Progenitor cell of endocrine pancreas (in vitro differentiated cells): ENCODE results near the gene FAM168B. TPM values are rescaled to one million over a fixed set of nuclear protein-coding genes. Genes with fewer than 3 reads are reported as not detected.

ENCODE experiments used
- DNase-seq: peaks from one replicate; pipeline ENCODE4 v3.0.0; 2021; ENCODE audit warnings: low spot score; ENCODE audit not compliant: unreplicated experiment
- H3K27ac Mint-ChIP-seq: 2 replicates; pipeline ENCODE4 v1.8.0; 2021; ENCODE audit warnings: mild to moderate bottlenecking, moderate library complexity, mixed read lengths
- H3K27me3 Mint-ChIP-seq: 2 replicates; pipeline ENCODE4 v1.8.0; 2021; ENCODE audit warnings: mixed read lengths
- H3K36me3 Mint-ChIP-seq: 2 replicates; pipeline ENCODE4 v1.8.0; 2022; ENCODE audit warnings: mixed read lengths; ENCODE audit not compliant: insufficient read depth
- H3K4me1 Mint-ChIP-seq: 2 replicates; pipeline ENCODE4 v1.8.0; 2021; ENCODE audit warnings: low read depth, mixed read lengths
- H3K4me3 Mint-ChIP-seq: 2 replicates; pipeline ENCODE4 v1.8.0; 2021; ENCODE audit warnings: low read depth, mild to moderate bottlenecking, moderate library complexity, mixed read lengths
- H3K9me3 Mint-ChIP-seq: 2 replicates; pipeline ENCODE4 v1.8.0; 2021; ENCODE audit warnings: low read depth, mixed read lengths
- total RNA-seq: library from RNA; stranded (reverse); gene quantifications from 2 replicates; pipeline ENCODE4 v1.2.1, GENCODE V29; 2021
- TF ChIP-seq, protein P1 (sequence below): fragments of 200-600 bp; sonication (generic); IDR thresholded peaks from one replicate; pipeline ENCODE4 v1.5.0; 2021; ENCODE audit warnings: antibody characterized with exemption, mild to moderate bottlenecking; ENCODE audit not compliant: unreplicated experiment

The FAM168B gene
- total RNA-seq, 1 donor from 2014 or later, result 111 TPM

DNA sequence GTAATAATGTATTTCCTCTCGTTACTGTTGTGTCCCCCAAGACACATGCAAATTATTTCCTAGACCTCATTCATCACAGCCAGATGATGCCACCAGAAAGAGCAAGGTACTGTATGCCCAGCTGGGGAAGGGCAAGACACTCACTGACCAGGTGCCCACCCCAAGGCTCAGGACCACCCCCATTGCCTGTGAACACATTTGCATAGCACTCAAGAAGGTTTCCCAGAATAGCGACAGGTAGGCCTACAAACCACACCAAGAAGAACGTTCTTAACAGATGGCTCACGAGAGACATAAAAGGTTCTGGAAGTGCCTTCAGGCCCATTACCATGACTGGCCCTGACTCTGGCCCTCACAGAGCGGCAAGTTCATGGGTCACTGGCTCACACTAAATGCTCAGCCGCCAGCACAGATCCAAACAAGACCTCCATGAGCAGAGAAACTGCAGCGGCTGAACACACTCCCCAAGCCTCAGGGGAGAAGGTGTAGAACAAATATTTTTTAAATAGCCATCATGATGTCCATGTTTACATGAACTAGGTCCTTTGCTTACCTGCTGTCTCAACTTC, 44.0 kb downstream of the FAM168B start:
- Mint-ChIP-seq H3K27me3 (no peaks in the 10 kb centered on the region), H3K27ac (no peak overlapping the region), H3K4me1 (no peaks in the 10 kb centered on the region), H3K9me3 (no peaks in the 10 kb centered on the region), H3K4me3 (no peak overlapping the region), H3K36me3 (peaks cover 29% of the 10 kb centered on the region)
- no peak for DNase-seq
- TF ChIP-seq, protein P1, sequence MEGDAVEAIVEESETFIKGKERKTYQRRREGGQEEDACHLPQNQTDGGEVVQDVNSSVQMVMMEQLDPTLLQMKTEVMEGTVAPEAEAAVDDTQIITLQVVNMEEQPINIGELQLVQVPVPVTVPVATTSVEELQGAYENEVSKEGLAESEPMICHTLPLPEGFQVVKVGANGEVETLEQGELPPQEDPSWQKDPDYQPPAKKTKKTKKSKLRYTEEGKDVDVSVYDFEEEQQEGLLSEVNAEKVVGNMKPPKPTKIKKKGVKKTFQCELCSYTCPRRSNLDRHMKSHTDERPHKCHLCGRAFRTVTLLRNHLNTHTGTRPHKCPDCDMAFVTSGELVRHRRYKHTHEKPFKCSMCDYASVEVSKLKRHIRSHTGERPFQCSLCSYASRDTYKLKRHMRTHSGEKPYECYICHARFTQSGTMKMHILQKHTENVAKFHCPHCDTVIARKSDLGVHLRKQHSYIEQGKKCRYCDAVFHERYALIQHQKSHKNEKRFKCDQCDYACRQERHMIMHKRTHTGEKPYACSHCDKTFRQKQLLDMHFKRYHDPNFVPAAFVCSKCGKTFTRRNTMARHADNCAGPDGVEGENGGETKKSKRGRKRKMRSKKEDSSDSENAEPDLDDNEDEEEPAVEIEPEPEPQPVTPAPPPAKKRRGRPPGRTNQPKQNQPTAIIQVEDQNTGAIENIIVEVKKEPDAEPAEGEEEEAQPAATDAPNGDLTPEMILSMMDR, result no peak

DNA sequence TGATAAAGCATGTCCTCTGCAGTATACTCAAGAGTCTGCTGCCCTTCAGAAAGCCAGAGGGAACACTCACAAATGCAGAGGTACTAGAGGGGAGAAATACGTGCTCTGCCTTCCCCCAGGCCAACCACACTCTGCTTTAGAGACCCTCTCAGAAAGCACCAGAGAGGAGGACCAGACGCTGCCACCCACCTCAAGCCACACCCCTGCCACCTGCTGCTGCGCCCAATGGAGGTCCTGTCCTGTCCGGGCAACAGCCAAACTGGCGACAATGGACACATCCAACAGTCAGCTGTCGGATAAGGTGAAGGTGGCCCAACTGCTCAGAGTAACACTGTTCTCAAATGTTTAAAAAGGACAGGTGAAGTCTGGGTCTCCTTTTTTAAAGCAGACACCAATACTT, 44.6 kb downstream of the FAM168B start:
- H3K27ac Mint-ChIP-seq, result no peak overlapping the region
- no peaks in the 10 kb centered on the region for H3K9me3 Mint-ChIP-seq
- no peak overlapping the region for H3K4me3 Mint-ChIP-seq
- peaks cover 28% of the 10 kb centered on the region for H3K36me3 Mint-ChIP-seq
- no peaks in the 10 kb centered on the region for H3K27me3 Mint-ChIP-seq
- TF ChIP-seq, protein P1, result no peak
- no peaks in the 10 kb centered on the region for H3K4me1 Mint-ChIP-seq
- DNase-seq, result no peak

DNA sequence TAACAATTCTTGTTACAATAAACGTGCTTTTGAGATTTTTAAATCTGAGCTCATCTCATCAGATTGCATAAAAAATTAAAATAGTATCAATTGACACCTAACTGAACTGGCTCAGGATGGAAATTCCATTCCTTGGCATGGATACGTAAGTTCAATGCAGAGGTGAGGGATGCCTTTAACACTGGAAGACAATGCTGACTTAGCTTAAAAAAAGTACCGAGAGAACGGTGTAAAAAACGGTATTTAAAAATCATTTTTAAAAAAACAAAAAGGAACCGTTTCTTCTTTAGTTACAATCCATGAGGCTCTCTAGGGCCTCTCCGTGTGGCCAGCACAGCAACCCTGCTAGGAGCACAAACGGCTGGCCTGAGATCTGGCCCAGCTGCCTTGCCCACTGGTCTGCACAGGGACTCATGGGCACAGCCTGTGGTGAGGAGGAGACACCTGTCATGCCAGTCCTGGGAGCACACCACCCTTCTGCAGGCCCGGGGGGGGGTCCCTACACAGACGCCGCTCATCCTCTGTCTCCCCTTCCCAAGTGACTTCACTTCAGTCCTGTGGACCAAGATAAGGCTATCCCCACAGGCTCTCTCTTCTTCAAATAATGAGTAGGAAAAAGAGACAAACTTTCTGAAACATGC, 45.2 kb downstream of the FAM168B start:
- Mint-ChIP-seq H3K36me3 (peaks cover 26% of the 10 kb centered on the region), H3K27ac (no peak overlapping the region), H3K4me1 (no peaks in the 10 kb centered on the region), H3K4me3 (no peak overlapping the region), H3K9me3 (no peaks in the 10 kb centered on the region), H3K27me3 (no peaks in the 10 kb centered on the region)
- TF ChIP-seq, protein P1, result no peak
- no peak for DNase-seq

DNA sequence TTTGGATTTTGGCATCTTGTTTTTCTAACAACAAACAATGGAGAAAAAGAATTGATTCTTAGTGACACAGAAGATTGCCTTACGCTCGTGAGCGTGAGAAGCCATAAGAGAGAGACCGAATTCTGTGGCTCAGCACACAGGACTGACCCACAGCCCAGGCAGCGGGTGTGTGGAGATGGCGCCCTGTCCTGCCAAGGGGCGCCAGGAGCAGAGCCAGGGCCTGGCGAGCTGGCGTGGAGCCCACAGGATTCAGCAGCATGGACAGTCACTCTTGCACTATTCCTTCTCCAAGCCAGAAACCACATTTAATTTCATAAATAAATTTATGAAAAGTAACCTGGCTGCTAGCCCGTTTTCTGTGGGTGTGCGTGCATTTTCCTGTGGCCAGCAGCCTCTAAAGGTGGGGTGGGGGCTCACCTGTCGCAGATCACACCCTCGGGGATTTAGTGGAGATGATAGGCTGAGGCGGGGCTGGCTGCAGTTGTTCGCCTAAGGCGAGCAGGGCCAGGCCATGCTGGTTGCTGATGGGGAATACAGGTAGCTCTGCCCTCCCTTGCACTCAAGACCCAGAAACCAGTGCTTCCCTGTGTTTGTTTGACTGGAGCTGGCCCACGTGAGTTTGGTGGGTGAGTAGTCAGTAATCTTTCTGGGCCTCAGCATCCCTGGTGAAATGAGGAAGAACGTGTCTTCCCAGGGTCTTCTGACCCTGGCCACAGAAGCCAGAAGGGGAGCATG, 46.2 kb downstream of the FAM168B start:
- Mint-ChIP-seq H3K4me3 (no peak overlapping the region), H3K27me3 (no peaks in the 10 kb centered on the region)
- no peak for DNase-seq

More for the DNA sequence above, 46.2 kb downstream of the FAM168B start:
- TF ChIP-seq, protein P1, result no peak
- H3K27ac Mint-ChIP-seq, result peak overlapping the region; percentile 23
- H3K4me1 Mint-ChIP-seq, result no peaks in the 10 kb centered on the region
- H3K36me3 Mint-ChIP-seq, result peaks cover 22% of the 10 kb centered on the region
- no peaks in the 10 kb centered on the region for H3K9me3 Mint-ChIP-seq
